ENCODE data around the gene MAST4.
"Not testable (repeated sequence)": the region's sequence is repeated elsewhere in the genome, so short reads cannot be mapped to it uniquely, and the experiment has no call there.

Gene MAST4

DNA sequence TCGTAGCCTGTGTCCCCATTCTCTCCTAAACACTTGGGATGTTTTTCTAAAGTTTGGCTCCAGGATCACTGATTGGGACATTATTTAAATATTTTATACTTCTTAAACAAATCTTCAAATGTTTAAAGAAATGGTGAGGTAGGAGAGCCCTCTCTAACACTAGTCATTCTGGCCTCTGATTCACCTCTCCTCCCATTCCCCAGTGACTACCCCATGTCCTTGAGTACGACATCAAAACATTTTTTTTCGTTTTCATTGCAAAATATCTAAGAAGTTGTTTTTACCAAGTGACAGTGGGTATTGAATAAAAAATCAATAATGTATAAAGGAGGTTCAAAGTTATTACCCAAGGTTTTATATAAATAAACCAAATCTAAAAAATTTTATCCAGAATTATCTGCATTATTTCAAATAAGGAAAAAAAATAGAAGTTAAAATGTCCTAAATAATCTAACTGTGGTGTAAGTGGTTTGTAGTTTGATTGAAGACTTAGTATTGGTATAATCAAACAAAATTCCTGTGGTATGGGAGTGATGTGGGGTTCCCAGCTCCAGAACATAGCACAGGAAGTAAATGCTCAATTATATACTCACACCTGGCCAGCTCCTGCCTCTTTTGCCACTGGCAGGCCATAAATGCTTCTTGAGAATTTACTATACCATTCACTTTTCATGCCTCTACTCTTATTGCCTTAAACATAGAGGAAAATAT lies 51.1 kb downstream of the MAST4 start:
- no peak for DNase-seq

DNA sequence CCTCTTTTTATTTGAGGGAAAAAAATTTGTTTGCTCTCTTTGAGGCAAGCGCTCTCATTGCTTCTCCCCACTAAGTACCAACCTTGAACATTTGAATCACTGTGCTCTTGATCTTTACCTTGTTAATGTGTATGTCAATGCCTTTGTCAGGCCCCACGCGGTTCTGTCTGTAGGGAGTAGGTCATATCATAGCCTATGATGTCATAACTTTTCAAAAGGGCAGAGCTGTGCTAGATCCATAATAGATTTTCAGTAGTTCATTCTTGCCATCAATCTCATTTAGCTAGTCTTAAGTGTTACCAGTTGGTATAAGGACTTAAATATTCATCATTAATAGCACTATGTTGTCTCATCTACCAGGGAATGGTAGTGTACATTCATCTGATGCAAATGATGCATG lies 56.6 kb downstream of the MAST4 start:
- no peak for DNase-seq

- DNase-seq: no peak
Measured at GRCh38 chr5:66653325-66653724, 57.1 kb downstream of the MAST4 start.

GRCh38 chr5:66655395-66656324 lies 59.5 kb downstream of the MAST4 start:
- DNase-seq: no peak

DNA sequence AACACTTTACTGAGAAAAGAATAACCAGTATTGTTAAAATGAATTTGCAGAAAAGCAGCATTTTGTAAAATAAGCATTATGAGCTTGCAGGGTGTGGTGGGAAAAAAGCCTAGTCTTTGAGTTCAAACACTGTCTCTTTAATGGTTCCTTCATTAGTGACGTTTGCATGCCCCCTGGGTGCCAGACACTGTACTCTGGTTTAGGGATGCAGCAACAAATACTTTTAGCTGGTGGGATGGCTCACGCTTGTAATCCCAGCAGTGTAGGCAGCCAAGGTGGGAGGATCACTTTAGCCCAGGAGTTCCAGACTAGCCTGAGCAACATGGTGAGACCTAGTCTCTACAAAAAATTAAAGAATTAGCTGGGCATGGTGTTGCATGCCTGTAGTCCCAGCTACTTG lies 62.3 kb downstream of the MAST4 start:
- DNase-seq: no peak

GRCh38 chr5:66659780-66660179 lies 63.6 kb downstream of the MAST4 start:
- no peak for DNase-seq

DNA sequence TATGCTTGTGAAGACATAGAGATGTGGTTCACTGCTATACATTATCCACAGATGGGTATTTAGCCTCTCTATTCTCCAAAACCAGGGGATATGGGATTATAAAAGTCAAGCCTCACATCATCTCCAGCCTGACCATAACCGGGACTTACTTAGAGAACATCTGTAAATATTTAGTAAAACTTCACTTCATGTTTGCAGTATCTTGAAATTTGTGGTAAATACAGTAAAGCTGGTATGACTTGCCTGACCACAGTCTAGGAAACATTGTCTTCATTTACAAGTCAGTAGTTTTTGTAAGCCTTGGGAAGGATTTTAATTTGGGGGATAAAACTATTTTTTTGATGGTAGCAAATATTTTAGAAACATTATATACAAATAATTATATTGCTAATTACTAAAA lies 64.2 kb downstream of the MAST4 start:
- no peak for DNase-seq

GRCh38 chr5:66661149-66661548 lies 65.0 kb downstream of the MAST4 start:
- DNase-seq: no peak

DNA sequence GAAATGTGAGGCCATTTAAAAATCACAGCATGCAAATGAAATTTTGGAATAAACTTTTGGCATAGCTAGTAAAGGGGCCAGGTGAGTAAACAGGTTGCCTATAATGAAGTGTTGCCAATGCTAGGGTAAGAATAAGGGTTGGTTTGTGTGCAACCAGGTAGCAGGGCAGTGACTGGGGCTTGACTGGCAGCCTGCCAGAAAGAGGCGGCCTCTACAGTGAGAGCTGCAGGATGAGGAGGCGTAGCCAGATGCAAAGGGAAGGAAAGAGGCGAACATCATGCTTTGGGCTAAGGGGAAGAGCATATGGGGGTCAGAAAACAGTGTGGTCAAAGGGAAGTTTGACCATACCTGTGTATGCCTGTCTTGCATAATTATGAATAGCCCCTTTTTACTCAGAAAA lies 70.6 kb downstream of the MAST4 start:
- DNase-seq: no peak

GRCh38 chr5:66669086-66669861 lies 73.1 kb downstream of the MAST4 start:
- no peak for DNase-seq

- DNase-seq: no peak
Measured at GRCh38 chr5:66669862-66670195, 73.6 kb downstream of the MAST4 start.

DNA sequence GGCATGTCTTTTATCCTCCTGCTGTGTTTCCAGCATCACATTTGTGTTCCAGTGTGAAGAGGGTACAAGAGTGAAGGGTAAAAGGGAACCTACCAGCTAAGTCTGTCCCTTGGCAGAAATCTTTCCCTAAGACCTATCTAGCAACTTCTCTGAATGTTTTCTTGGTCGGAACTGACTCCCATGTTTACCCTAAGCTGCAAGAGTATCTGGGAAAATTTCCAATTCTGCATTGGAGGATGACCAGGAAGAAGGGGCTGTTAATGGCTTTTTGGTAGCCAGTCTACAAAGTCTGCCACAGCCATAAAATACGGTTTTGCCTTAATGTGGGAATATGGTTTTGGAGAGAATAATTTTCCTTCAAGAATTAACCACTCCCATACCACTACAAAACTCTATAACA lies 75.1 kb downstream of the MAST4 start:
- DNase-seq: no peak

DNA sequence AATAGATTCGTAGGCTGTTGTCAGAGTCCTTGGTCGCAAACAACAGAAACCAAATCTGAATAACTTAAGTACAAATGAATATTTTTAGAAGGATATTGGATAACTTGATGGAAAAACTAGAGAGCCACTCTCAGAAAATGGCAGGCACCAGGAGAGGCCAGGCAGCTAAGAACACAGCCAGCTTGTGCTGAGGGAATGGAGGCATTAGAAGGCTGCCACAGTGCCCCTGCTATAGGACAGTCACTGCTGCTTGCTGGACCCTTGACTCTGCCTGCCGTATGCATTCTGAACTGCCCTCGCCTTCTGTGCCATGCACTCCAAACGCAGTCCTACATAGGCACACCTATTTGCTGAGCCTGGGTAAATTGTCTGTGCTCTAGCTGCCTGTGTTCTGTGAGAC lies 78.6 kb downstream of the MAST4 start:
- no peak for DNase-seq

GRCh38 chr5:66675406-66675805 lies 79.2 kb downstream of the MAST4 start:
- no peak for DNase-seq

GRCh38 chr5:66680221-66680620 lies 84.0 kb downstream of the MAST4 start:
- no peak for DNase-seq

DNA sequence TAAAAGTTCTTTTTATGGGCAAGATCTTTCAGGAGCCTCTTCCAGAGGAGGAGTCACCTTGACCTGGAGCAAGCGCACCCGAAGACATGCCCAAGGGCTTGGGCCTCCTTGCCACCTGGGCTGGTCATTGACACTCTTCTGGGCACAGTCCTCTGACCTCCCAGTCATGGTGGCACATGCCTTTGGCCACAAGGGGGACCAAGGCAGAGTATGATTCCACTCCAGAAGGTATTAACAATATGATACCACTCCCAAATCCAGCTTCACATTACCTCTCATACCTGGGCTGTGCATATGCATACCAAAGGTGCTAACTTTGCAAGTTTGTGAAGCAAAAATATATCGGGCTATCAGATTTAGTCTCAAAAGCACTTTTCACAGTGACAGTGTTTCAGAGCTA lies 84.6 kb downstream of the MAST4 start:
- no peak for DNase-seq

DNA sequence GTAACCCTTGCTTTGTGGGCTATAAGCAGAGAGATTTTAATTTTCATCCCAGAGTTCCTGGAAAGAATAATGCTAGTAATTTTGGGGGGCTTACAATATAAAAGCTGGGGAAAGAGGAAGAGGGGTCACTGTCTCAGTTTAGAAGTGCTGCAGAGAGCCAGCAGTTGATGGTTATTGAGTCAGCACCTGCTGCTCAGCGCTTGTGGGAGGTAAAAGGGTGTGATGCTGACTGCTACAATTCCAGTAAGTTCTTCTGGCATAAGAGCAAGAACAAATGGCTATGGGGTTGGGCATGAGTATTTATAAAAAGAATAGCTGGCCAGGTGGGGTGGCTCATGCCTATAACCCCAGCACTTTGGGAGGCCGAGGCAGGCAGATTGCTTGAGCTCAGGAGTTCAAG lies 88.5 kb downstream of the MAST4 start:
- no peak for DNase-seq

DNA sequence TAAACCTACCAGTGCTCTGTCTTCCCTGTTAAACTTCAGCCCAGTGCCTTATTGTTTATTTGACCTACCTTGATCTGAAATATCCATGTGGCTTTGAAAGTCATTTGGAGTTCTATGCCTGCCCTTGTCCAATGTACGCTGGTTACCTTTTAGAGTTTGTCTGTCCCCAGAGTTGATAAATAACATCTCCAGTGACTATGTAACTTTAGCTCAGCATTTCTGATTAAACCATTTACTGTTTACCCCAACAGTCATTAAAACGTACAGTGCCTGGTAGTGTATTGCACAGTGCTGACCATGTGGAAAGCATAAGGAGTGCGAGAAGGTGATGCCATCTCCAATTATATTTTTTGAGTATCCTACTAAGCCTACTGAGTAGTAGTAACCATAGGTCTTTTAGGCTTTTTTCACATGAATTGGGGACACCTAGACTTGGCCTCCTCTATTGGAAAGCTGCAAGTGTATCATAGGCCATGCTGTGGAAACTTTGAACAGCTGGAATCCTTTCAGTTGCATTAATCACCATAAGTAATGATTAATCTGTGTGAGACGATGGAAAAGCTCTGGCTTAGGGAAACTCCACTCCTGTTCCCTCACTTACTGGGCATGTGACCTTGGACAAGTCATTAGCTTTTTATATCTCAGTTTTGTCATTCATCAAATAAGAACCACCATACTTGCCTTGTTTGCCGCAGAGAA lies 93.5 kb downstream of the MAST4 start:
- no peak for DNase-seq

GRCh38 chr5:66694036-66694435 lies 97.8 kb downstream of the MAST4 start:
- DNase-seq: no peak

- DNase-seq: not testable (repeated sequence)
Measured at GRCh38 chr5:66695840-66696239, 99.6 kb downstream of the MAST4 start.

GRCh38 chr5:66697796-66698564 lies 101.8 kb downstream of the MAST4 start:
- DNase-seq: no peak

GRCh38 chr5:66701244-66701643 lies 105.1 kb downstream of the MAST4 start:
- DNase-seq: no peak

Measured in CD4-positive, alpha-beta T cell treated with Interferon alpha-2 for 1 hour (primary cell).